ENCODE results near the gene COLEC12. TPM values are rescaled to one million over a fixed set of nuclear protein-coding genes. Genes with fewer than 3 reads are reported as not detected.

The COLEC12 gene
- total RNA-seq, 1 experiment from 2014 or later = not detected

DNA sequence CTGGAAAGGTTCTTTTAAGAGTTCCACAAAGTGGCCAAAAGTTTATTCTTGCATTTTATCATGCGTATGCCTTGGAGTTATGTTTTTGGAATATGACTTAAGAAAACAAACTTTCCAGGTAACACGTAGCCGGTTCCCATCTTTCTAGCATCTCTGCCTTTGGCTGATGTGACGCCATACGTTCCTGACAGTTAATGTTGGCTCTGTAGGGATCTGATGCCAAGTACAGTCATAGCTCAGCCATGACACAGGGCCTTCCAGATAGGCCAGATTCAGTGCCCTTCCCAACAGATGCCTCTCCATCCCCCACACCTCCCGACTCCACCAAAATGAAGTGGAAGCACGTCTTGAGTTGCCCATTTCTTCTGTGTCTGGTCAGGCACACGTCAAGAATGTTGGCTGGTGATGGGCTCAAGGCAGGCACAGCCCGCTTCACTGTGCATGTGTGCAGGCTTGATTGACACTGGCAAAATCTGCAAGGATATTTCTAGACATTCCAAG is 181.7 kb downstream of the COLEC12 start (continued):
- TF ChIP-seq POLR2AphosphoS5 (IDR thresholded peaks at IDR 0.05; ENCODE audit: low read depth, low read length) (no peak), EZH2phosphoT487 (IDR thresholded peaks at IDR 0.05; ENCODE audit: borderline replicate concordance) (no peak)

GRCh38 chr18:317618-318017 is 182.9 kb downstream of the COLEC12 start:
- no TSS peak for BruUV-seq (replicated peaks)
- no peaks in the 10 kb centered on the region for H3K79me2 ChIP-seq (ENCODE audit: insufficient read depth, low read length)
- TF ChIP-seq CBX3 (IDR thresholded peaks at IDR 0.05; ENCODE audit: low read depth) (no peak), YY1 (IDR thresholded peaks at IDR 0.05; ENCODE audit: extremely low read depth, insufficient replicate concordance, low read depth, low read length) (no peak), EZH2 (IDR thresholded peaks at IDR 0.05) (no peak), SRF (IDR thresholded peaks at IDR 0.05; ENCODE audit: low read depth) (no peak), ZNF274 (IDR thresholded peaks at IDR 0.05; ENCODE audit: low read depth, low read length) (no peak), REST (IDR thresholded peaks at IDR 0.05; ENCODE audit: low read depth) (no peak), POLR2AphosphoS5 (IDR thresholded peaks at IDR 0.05; ENCODE audit: low read depth, low read length) (no peak), JUND (IDR thresholded peaks at IDR 0.05) (no peak), ZBTB33 (IDR thresholded peaks at IDR 0.05; ENCODE audit: extremely low read depth, insufficient replicate concordance, low read length) (no peak)
- TF ChIP-seq, protein P1, sequence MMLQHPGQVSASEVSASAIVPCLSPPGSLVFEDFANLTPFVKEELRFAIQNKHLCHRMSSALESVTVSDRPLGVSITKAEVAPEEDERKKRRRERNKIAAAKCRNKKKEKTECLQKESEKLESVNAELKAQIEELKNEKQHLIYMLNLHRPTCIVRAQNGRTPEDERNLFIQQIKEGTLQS (IDR thresholded peaks at IDR 0.05) = no peak
- TF ChIP-seq, protein P2, sequence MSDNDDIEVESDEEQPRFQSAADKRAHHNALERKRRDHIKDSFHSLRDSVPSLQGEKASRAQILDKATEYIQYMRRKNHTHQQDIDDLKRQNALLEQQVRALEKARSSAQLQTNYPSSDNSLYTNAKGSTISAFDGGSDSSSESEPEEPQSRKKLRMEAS (IDR thresholded peaks at IDR 0.05) = no peak
- ChIA-PET RAD21 (ENCODE audit: low non-redundant PET in 1 of 2, low total read pairs in 2 of 2, uncharacterized antibody in 2 of 2, unreplicated experiment in 2 of 2) (no interaction called here), POLR2A (no interaction called here), CTCF (no interaction called here)
- H3K27ac ChIP-seq (ENCODE audit: low read depth, low read length) = no peak overlapping the region
- no peak for ATAC-seq
- H3K4me1 ChIP-seq (ENCODE audit: control insufficient read depth in 1 of 2, insufficient read depth in 2 of 2, low read length in 2 of 2) = peaks cover 4 to 5% of the 10 kb centered on the region in 2 experiments; a peak in 3 of 4 replicates
- H2AFZ ChIP-seq (ENCODE audit: low read depth, low read length, poor library complexity, severe bottlenecking) = no peak overlapping the region
- H4K20me1 ChIP-seq (ENCODE audit: insufficient read depth) = no peaks in the 10 kb centered on the region
- H3K9me3 ChIP-seq (ENCODE audit: control insufficient read depth in 1 of 2, insufficient read depth in 1 of 2, low read depth in 1 of 2, low read length in 2 of 2) = no peaks in the 10 kb centered on the region
- H3K36me3 ChIP-seq (ENCODE audit: control insufficient read depth in 1 of 2, insufficient read depth in 2 of 2, low read length in 2 of 2) = no peaks in the 10 kb centered on the region
- DNase-seq (ENCODE audit: low read depth, low spot score) = no peak
- no peaks in the 10 kb centered on the region for H3K9me2 ChIP-seq (ENCODE audit: insufficient read depth)
- no peak overlapping the region for H3K4me3 ChIP-seq (replicated peaks in 1 of 2; ENCODE audit: low read depth in 1 of 2, low read length in 2 of 2)
- H3K9ac ChIP-seq (ENCODE audit: low read length) = no peak overlapping the region
- H3K27me3 ChIP-seq (ENCODE audit: insufficient read depth, low read length) = peaks cover 23% of the 10 kb centered on the region
- H3K4me2 ChIP-seq (ENCODE audit: low read length) = no peak overlapping the region
- intact Hi-C loops (cut with micrococcal nuclease) = no loop called here

All from HCT116 (cell line).